Prostate gland (tissue), 2 donors: ENCODE measurements around the gene ZMYM4. TPM values are rescaled to one million over a fixed set of nuclear protein-coding genes. Genes with fewer than 3 reads are reported as not detected.
"Not testable (repeated sequence)": the region's sequence is repeated elsewhere in the genome, so short reads cannot be mapped to it uniquely, and the experiment has no call there.

ENCODE experiments used
- DNase-seq: peaks from one replicate; pipeline ENCODE4 v3.0.0-alpha.2; 2019; ENCODE audit warnings: low spot score
- H3K27ac ChIP-seq, 2 donors: fragments of 200-600 bp; sonication (generic); 2 replicates each; pipeline ENCODE4 v1.5.1; 2017 to 2019
- H3K27me3 ChIP-seq: fragments of 200-600 bp; sonication (generic); replicated peaks from 2 replicates; pipeline ENCODE4 v1.5.1; 2019; ENCODE audit not compliant: insufficient read depth
- H3K36me3 ChIP-seq, 2 donors: fragments of 200-600 bp; sonication (generic); 1 replicate in 1 of 2; 2 replicates in 1 of 2; pipeline versions ENCODE4 v1.5.1 to v1.8.1; 2017 to 2019
- H3K4me1 ChIP-seq: fragments of 200-600 bp; sonication (generic); replicated peaks from 2 replicates; pipeline ENCODE4 v1.5.1; 2019
- H3K4me3 ChIP-seq, 2 donors: fragments of 200-600 bp; sonication (generic); 2 replicates each; pipeline ENCODE4 v1.5.1; 2017 to 2019
- H3K9me3 ChIP-seq: fragments of 200-600 bp; sonication (generic); 2 replicates; pipeline ENCODE4 v1.5.1; 2017
- CTCF ChIP-seq, 4 experiments: fragments of 200-600 bp in 2 of 4; fragments of 450-650 bp in 2 of 4; sonication (generic) in 2 of 4; IDR thresholded peaks; 1 replicate in 3 of 4; 2 replicates in 1 of 4; pipeline ENCODE4 v1.5.1; 2016 to 2019; ENCODE audit warnings: antibody characterized with exemption in 4 of 4, mild to moderate bottlenecking in 2 of 4, moderate library complexity in 2 of 4
- POLR2A ChIP-seq: fragments of 450-650 bp; IDR thresholded peaks from one replicate; pipeline ENCODE4 v1.6.1; 2016; ENCODE audit warnings: antibody characterized with exemption, mild to moderate bottlenecking
- POLR2AphosphoS5 ChIP-seq: sonication (generic); formaldehyde crosslinking; IDR thresholded peaks from one replicate; pipeline ENCODE4 v1.6.1; 2017; ENCODE audit warnings: antibody characterized with exemption
- WGBS: methylation state at CpG from one replicate; pipeline ENCODE4 v1.1.5; 2018; 5-methylcytosine and 5-hydroxymethylcytosine counted together
- intact Hi-C: fragments of 100-400 bp; cut with DNase I; formaldehyde crosslinking; loops from one replicate; pipeline ENCODE4 v1.14.2; 2022
- total RNA-seq, 2 donors: library from RNA; depleted of rRNA; stranded (reverse); fragments of >200 nt; gene quantifications; one replicate each; pipeline ENCODE4 v1.1.0, GENCODE V29; 2016

The ZMYM4 gene
- total RNA-seq, 2 donors from 2014 or later, result 34.9 to 42.1 TPM

- Histone ChIP-seq H3K9me3 (no peaks in the 10 kb centered on the region), H3K27ac (no peak overlapping the region), H3K27me3 (no peaks in the 10 kb centered on the region), H3K36me3 (no peaks in the 10 kb centered on the region), H3K4me3 (no peak overlapping the region), H3K4me1 (no peaks in the 10 kb centered on the region)
- TF ChIP-seq POLR2AphosphoS5 (no peak), CTCF (IDR thresholded peaks at IDR 0.05) (no peak), POLR2A (no peak)
- intact Hi-C loops, result no loop called here
- WGBS, result 93% methylated on average over 16 of the region's 16 CpGs
- no peak for DNase-seq
These were observed 111.0 kb downstream of the ZMYM4 start for GRCh38 chr1:35379317-35380000.

DNA sequence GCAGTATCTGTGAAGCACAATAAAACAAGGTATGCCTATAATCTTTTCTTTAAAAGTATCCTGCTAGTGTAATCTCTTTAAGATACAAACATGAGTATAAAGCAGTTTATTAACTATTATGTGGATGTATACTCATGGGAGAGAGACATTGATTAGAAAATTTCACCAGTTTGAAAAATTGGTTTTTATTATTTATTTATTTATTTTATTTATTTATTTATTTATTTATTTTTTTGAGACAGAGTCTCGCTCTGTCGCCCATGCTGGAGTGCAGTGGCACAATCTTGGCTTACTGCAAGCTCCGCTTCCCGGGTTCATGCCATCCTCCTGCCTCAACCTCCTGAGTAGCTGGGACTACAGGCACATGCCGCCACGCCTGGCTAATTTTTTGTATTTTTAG lies 111.6 kb downstream of the ZMYM4 start:
- H3K27me3 ChIP-seq, H3K27ac ChIP-seq, H3K36me3 ChIP-seq, DNase-seq, H3K9me3 ChIP-seq, H3K4me1 ChIP-seq, intact Hi-C loops, H3K4me3 ChIP-seq: not testable (repeated sequence)
- WGBS, result 97% methylated on average over 6 of the region's 6 CpGs

DNA sequence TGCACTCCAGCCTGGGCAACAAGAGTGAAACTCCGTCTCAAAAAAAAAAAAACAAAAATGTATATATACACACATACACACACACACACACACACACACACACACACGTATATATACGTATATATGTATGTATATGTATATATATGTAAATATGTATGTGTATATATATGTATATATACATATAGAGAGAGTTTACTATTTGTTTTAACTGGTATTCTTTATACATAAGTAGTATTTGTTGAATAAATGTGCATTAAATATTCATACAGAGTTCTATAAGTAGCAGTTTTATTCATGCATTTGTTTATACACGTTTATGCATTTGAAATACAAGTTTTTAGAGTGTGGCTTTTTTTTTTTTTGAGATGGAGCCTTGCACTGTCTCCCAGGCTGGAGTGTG lies 113.6 kb downstream of the ZMYM4 start:
- Histone ChIP-seq H3K27ac (no peak overlapping the region), H3K9me3 (no peaks in the 10 kb centered on the region), H3K4me3 (no peak overlapping the region), H3K36me3 (no peaks in the 10 kb centered on the region), H3K4me1 (no peaks in the 10 kb centered on the region), H3K27me3 (no peaks in the 10 kb centered on the region)
- TF ChIP-seq POLR2A (no peak), CTCF (IDR thresholded peaks at IDR 0.05) (no peak), POLR2AphosphoS5 (no peak)
- no peak for DNase-seq
- intact Hi-C loops, result no loop called here
- WGBS, result 88% methylated on average over 4 of the region's 4 CpGs

- no peak for DNase-seq
- Histone ChIP-seq H3K9me3 (no peaks in the 10 kb centered on the region), H3K4me1 (no peaks in the 10 kb centered on the region), H3K36me3 (no peaks in the 10 kb centered on the region), H3K4me3 (no peak overlapping the region), H3K27ac (no peak overlapping the region), H3K27me3 (no peaks in the 10 kb centered on the region)
- intact Hi-C loops, result no loop called here
- 94% methylated on average over 7 of the region's 7 CpGs for WGBS
- TF ChIP-seq POLR2A, result no peak
- no peak for TF ChIP-seq POLR2AphosphoS5
- TF ChIP-seq CTCF (IDR thresholded peaks at IDR 0.05), result no peak
These were observed 117.8 kb downstream of the ZMYM4 start for GRCh38 chr1:35386290-35386689.

- Histone ChIP-seq H3K27ac (no peak overlapping the region), H3K27me3 (no peaks in the 10 kb centered on the region), H3K9me3 (no peaks in the 10 kb centered on the region), H3K36me3 (no peaks in the 10 kb centered on the region), H3K4me3 (no peak overlapping the region), H3K4me1 (no peaks in the 10 kb centered on the region)
- TF ChIP-seq POLR2A (no peak), CTCF (IDR thresholded peaks at IDR 0.05) (no peak), POLR2AphosphoS5 (no peak)
- intact Hi-C loops, result no loop called here
- 56% methylated on average over 6 of the region's 6 CpGs for WGBS
- DNase-seq, result no peak
These were observed 118.5 kb downstream of the ZMYM4 start for GRCh38 chr1:35386959-35387358.
